K562 (cell line): ENCODE results near the gene TMED6. TPM values are rescaled to one million over a fixed set of nuclear protein-coding genes. Genes with fewer than 3 reads are reported as not detected.
A peak's percentile ranks its signal among the peaks of the same experiment; 100 is the strongest.

ENCODE experiments used
- ATAC-seq: fragments of 200-7000 bp; cut with Tn5 transposase; 3 replicates; pipeline ENCODE4 v1.9.1; 2020; ENCODE audit warnings: moderate library complexity
- BruUV-seq: library from RNA; stranded (reverse); fragments of 400-500 nt; replicated peaks from 2 replicates; lab custom pipeline; 2021; lab: Mats Ljungman, UMichigan
- CTCF ChIA-PET: fragments of 300-600 bp; formaldehyde crosslinking; extraction: SDS; loops from one replicate; lab custom pipeline; 2021; ENCODE audit warnings: low intra/inter-chr PET ratio; lab: Yijun Ruan, JAX
- POLR2A ChIA-PET: fragments of 300-600, 350-650 bp; sonication (Branson Sonifier 250); formaldehyde crosslinking; extraction: SDS; loops from one replicate; lab custom pipeline; 2021; ENCODE audit warnings: antibody characterized with exemption, inconsistent platforms; lab: Yijun Ruan, JAX
- DNase-seq, 4 experiments: peaks; one replicate each; pipeline versions ENCODE4 v3.0.0 to v3.0.0-alpha.2; 2011 to 2018; ENCODE audit warnings: low spot score in 3 of 4, mixed read lengths in 3 of 4; ENCODE audit errors: extremely low read depth in 1 of 4
- FAIRE-seq: peaks from 2 replicates; lab custom pipeline; 2011; peaks lifted over from hg19 to GRCh38; lab: Jason Lieb, UNC
- H2AFZ ChIP-seq: 2 replicates; pipeline ENCODE4 v1.6.0; 2011; ENCODE audit warnings: low read depth, low read length, control low read depth, inconsistent platforms
- H3K27ac ChIP-seq: fragments of 200-600 bp; 3 replicates; pipeline ENCODE4 v1.8.0; 2011; ENCODE audit warnings: low read depth, mild to moderate bottlenecking, control low read depth, inconsistent platforms, low read length, moderate library complexity, mixed read lengths; ENCODE audit errors: extremely low read depth
- H3K27me3 ChIP-seq, 2 experiments: fragments of 300-600 bp in 1 of 2; 2 replicates in 1 of 2; 3 replicates in 1 of 2; pipeline versions ENCODE4 v1.6.0 to v1.8.0; 2011; ENCODE audit warnings: inconsistent platforms in 2 of 2, low read length in 2 of 2, mild to moderate bottlenecking in 1 of 2, mixed read lengths in 1 of 2, moderate library complexity in 1 of 2; ENCODE audit not compliant: control insufficient read depth in 2 of 2, insufficient read depth in 2 of 2
- H3K36me3 ChIP-seq: fragments of 300-600 bp; 3 replicates; pipeline ENCODE4 v1.8.0; 2011; ENCODE audit warnings: mild to moderate bottlenecking, low read length, inconsistent platforms; ENCODE audit not compliant: control insufficient read depth, insufficient read depth
- H3K4me1 ChIP-seq, 2 experiments: fragments of 200-600 bp in 1 of 2; replicated peaks in 1 of 2; 2 replicates in 1 of 2; 3 replicates in 1 of 2; pipeline versions ENCODE4 v1.5.1 to v1.8.0; 2011; ENCODE audit warnings: inconsistent platforms in 2 of 2, low read length in 2 of 2, mild to moderate bottlenecking in 1 of 2, mixed read lengths in 1 of 2, moderate library complexity in 1 of 2; ENCODE audit not compliant: control insufficient read depth in 2 of 2, insufficient read depth in 2 of 2
- H3K4me2 ChIP-seq: 2 replicates; pipeline ENCODE4 v1.6.1; 2011; ENCODE audit warnings: low read length, control low read depth, inconsistent platforms, mixed read lengths; ENCODE audit not compliant: insufficient read depth
- H3K4me3 ChIP-seq: fragments of 200-600 bp; sonication (generic), shearing (Covaris generic); 2 replicates; pipeline ENCODE4 v1.5.1; 2016; ENCODE audit warnings: control low read depth, inconsistent platforms
- H3K79me2 ChIP-seq: fragments of 200-600 bp; 3 replicates; pipeline ENCODE4 v1.8.0; 2011; ENCODE audit warnings: low read length, inconsistent platforms; ENCODE audit not compliant: control insufficient read depth, insufficient read depth
- H3K9ac ChIP-seq, 2 experiments: 2 replicates each; pipeline versions ENCODE4 v1.6.0 to v1.6.1; 2011; ENCODE audit warnings: low read depth in 2 of 2, low read length in 2 of 2, control low read depth in 1 of 2, inconsistent platforms in 1 of 2, mild to moderate bottlenecking in 1 of 2, mixed read lengths in 1 of 2; ENCODE audit not compliant: insufficient read depth in 1 of 2
- H3K9me1 ChIP-seq: one replicate; pipeline ENCODE4 v1.6.0; 2011; ENCODE audit warnings: inconsistent platforms, mild to moderate bottlenecking, low read length, moderate library complexity; ENCODE audit not compliant: control insufficient read depth, insufficient read depth
- H3K9me3 ChIP-seq: replicated peaks from 2 replicates; pipeline ENCODE4 v1.5.1; 2011; ENCODE audit warnings: low read depth, low read length, inconsistent platforms; ENCODE audit not compliant: control insufficient read depth, insufficient read depth
- H4K20me1 ChIP-seq: replicated peaks from 2 replicates; pipeline ENCODE4 v1.6.1; 2011; ENCODE audit warnings: low read length, inconsistent platforms, mixed read lengths; ENCODE audit not compliant: control insufficient read depth, insufficient read depth
- ELF4 ChIP-seq: fragments of 450-650 bp; formaldehyde crosslinking; IDR thresholded peaks from 2 replicates; pipeline ENCODE4 v1.4.0; 2022; ENCODE audit warnings: missing genetic modification characterization
- KDM1A ChIP-seq, 2 experiments: fragments of 450-650 bp; IDR thresholded peaks; 2 replicates each; pipeline ENCODE4 v1.6.1; 2016; ENCODE audit warnings: mild to moderate bottlenecking in 2 of 2
- SRSF7 ChIP-seq: fragments of 200-400 bp; formaldehyde crosslinking; optimal IDR thresholded peaks from 2 replicates; pipeline ENCODE3; 2017; ENCODE audit warnings: mild to moderate bottlenecking, low read depth, low read length
- ZBTB40 ChIP-seq, 2 experiments: fragments of 450-650 bp in 1 of 2; sonication (generic) in 1 of 2; formaldehyde crosslinking in 1 of 2; IDR thresholded peaks; 2 replicates each; pipeline versions ENCODE4 v1.7.1 to v1.9.0; 2016 to 2022; ENCODE audit warnings: inconsistent platforms in 1 of 2, mild to moderate bottlenecking in 1 of 2, missing genetic modification reagents in 1 of 2
- ZNF780A ChIP-seq: fragments of 250-450 bp; sonication (Bioruptor Pico); IDR thresholded peaks from 2 replicates; pipeline ENCODE4 v1.5.0; 2021; ENCODE audit warnings: mild to moderate bottlenecking
- WGBS: fragments of 100-300 bp; shearing (Covaris generic); methylation state at CpG from one replicate; pipeline ENCODE4 v1.1.6; 2016; ENCODE audit warnings: low coverage, mixed read lengths; ENCODE audit not compliant: insufficient coverage; ENCODE audit errors: missing lambda C conversion rate; 5-methylcytosine and 5-hydroxymethylcytosine counted together
- in situ Hi-C: fragments of 300-500 bp; cut with MboI; formaldehyde crosslinking; loops from 4 replicates; pipeline ENCODE4 v1.15.0; 2018; ENCODE audit warnings: inconsistent platforms, mixed read lengths
- intact Hi-C: fragments of 100-400 bp; cut with micrococcal nuclease; formaldehyde crosslinking; loops from 2 replicates; pipeline ENCODE4 v1.14.2; 2022
- polyA plus RNA-seq, 8 experiments: library from polyadenylated mRNA; depleted of rRNA in 4 of 8; stranded (reverse) in 5 of 8; unstranded in 3 of 8; fragments of >200 nt; fragmentation: Nextera tagmentation in 2 of 8; fragmentation: Illumina TruSeq in 1 of 8; extraction: Ambion mirVana in 2 of 8; extraction: Trizol in 1 of 8; gene quantifications; 2 replicates each; pipeline versions ENCODE4 v1.2.1 to v1.2.3, GENCODE V29; 2011 to 2014; ENCODE audit warnings: inconsistent platforms in 1 of 8, missing spikeins in 1 of 8
- total RNA-seq, 7 experiments: library from RNA; depleted of rRNA in 6 of 7; stranded (reverse); fragments of >200 nt in 6 of 7; fragmentation: Illumina TruSeq in 2 of 7; extraction: Trizol in 2 of 7; gene quantifications; 2 replicates each; pipeline versions ENCODE4 v1.2.1 to v1.2.3, GENCODE V29; 2011 to 2021; ENCODE audit warnings: low replicate concordance in 1 of 7

TMED6 gene
- total and polyA plus RNA-seq, 9 of the 15 experiments (the other 6 are each of a cell fraction or from before 2014, with no cell fraction given), result 0.14 to 0.45 (median 0.25) TPM; not detected in 2

- WGBS, result 91% methylated on average over 11 of the region's 11 CpGs
- intact Hi-C loops, result no loop called here
These were observed 37.1 kb downstream of the TMED6 start for GRCh38 chr16:69314534-69314933.

GRCh38 chr16:69313469-69313868, 38.1 kb downstream of the TMED6 start:
- Histone ChIP-seq H3K79me2 (peaks cover 37% of the 10 kb centered on the region), H3K9ac (no peak overlapping the region), H3K4me3 (no peak overlapping the region), H3K36me3 (peaks cover 49% of the 10 kb centered on the region; the same call in 2 of the 3 replicates), H3K27me3 (no peaks in the 10 kb centered on the region), H2AFZ (no peak overlapping the region), H3K9me1 (no peaks in the 10 kb centered on the region), H3K27ac (no peak overlapping the region), H3K9me3 (no peaks in the 10 kb centered on the region), H3K4me1 (peaks cover 5 to 13% of the 10 kb centered on the region in 2 experiments; a peak in 3 of 5 replicates), H4K20me1 (0 out of 2 replicates have a peak, but pooled peaks cover 3% of the 10 kb centered on the region), H3K4me2 (no peak overlapping the region)
- ChIA-PET POLR2A (interaction anchor here (1.1 kb wide), 1 partner anchor 16 kb away, joined by 5 read pairs; no protein-coding TSS in a partner anchor), CTCF (no interaction called here)
- ATAC-seq (no peak), FAIRE-seq (peak; percentile 55), DNase-seq (no peak)
- in situ Hi-C loops, result no loop called here
- intact Hi-C loops, result no loop called here
- 90% methylated on average over 5 of the region's 5 CpGs for WGBS
- BruUV-seq, result no TSS peak
- TF ChIP-seq ZBTB40 (IDR thresholded peaks at IDR 0.05), result peak; percentile 91
- TF ChIP-seq ZBTB40 (CRISPR knock-in tag; IDR thresholded peaks at IDR 0.05), result peak; percentile 80
- no peak for TF ChIP-seq KDM1A (IDR thresholded peaks at IDR 0.05)

More at GRCh38 chr16:69314534-69314933, 37.1 kb downstream of the TMED6 start:
- ChIA-PET POLR2A (interaction anchor here (5.5 kb wide), 1 partner anchor 14 kb away, joined by 51 read pairs; the partner anchor contains the start of gene PDF), CTCF (no interaction called here)
- ATAC-seq (no peak), DNase-seq (no peak), FAIRE-seq (no peak)
- Histone ChIP-seq H3K36me3 (peaks cover 59% of the 10 kb centered on the region; the same call in 2 of the 3 replicates), H3K79me2 (peaks cover 37% of the 10 kb centered on the region), H3K4me3 (no peak overlapping the region), H4K20me1 (0 out of 2 replicates have a peak, but pooled peaks cover 3% of the 10 kb centered on the region), H3K9me1 (no peaks in the 10 kb centered on the region), H3K27ac (no peak overlapping the region; the same call in 2 of the 3 replicates), H3K9ac (peak overlapping the region in 1 of 2 experiments; percentile 43; a peak in 1 of 4 replicates), H3K4me2 (no peak overlapping the region), H3K4me1 (peaks cover 5 to 17% of the 10 kb centered on the region in 2 experiments; a peak in 3 of 5 replicates), H3K9me3 (no peaks in the 10 kb centered on the region), H2AFZ (no peak overlapping the region), H3K27me3 (no peaks in the 10 kb centered on the region)
- BruUV-seq, result no TSS peak
- TF ChIP-seq SRSF7 (no peak), ZNF780A (CRISPR knock-in tag) (no peak), ELF4 (CRISPR knock-in tag) (no peak)
- in situ Hi-C loops, result no loop called here
